ENCODE measurements around the gene SRC. TPM values are rescaled to one million over a fixed set of nuclear protein-coding genes. Genes with fewer than 3 reads are reported as not detected.

The SRC gene
- total RNA-seq, 4 donors from 2014 or later = 18.8 to 39.5 (median 26.0) TPM

- Histone ChIP-seq H3K27ac (no peak overlapping the region), H3K4me1 (peaks cover 44% of the 10 kb centered on the region), H3K27me3 (no peaks in the 10 kb centered on the region), H3K9me3 (no peaks in the 10 kb centered on the region), H3K4me3 (no peak overlapping the region), H3K36me3 (no peaks in the 10 kb centered on the region)
- 67% methylated on average over 8 of the region's 11 CpGs for WGBS
- no peak for TF ChIP-seq POLR2AphosphoS5 (IDR thresholded peaks at IDR 0.05)
- TF ChIP-seq EP300 (IDR thresholded peaks at IDR 0.05) = no peak
- TF ChIP-seq POLR2A (IDR thresholded peaks at IDR 0.05) = no peak
- no peak for TF ChIP-seq CTCF (IDR thresholded peaks at IDR 0.05)
- peak; percentile 37 to 69 for DNase-seq (ENCODE audit: low spot score in 2 of 2)
Observed at GRCh38 chr20:37347891-37348791, 2.2 kb downstream of the SRC start.

GRCh38 chr20:37348792-37349516 is 3.0 kb downstream of the SRC start:
- TF ChIP-seq POLR2AphosphoS5 (IDR thresholded peaks at IDR 0.05) (no peak), EP300 (IDR thresholded peaks at IDR 0.05) (no peak), CTCF (IDR thresholded peaks at IDR 0.05) (no peak), POLR2A (IDR thresholded peaks at IDR 0.05) (no peak)
- H3K4me1 ChIP-seq = peaks cover 40% of the 10 kb centered on the region
- no peak overlapping the region for H3K4me3 ChIP-seq
- no peaks in the 10 kb centered on the region for H3K36me3 ChIP-seq
- H3K27ac ChIP-seq = no peak overlapping the region
- DNase-seq (ENCODE audit: low spot score in 2 of 2) = peak; percentile 48 to 53
- H3K9me3 ChIP-seq = no peaks in the 10 kb centered on the region
- H3K27me3 ChIP-seq = no peaks in the 10 kb centered on the region
- WGBS = 87% methylated on average over 7 of the region's 7 CpGs

GRCh38 chr20:37349517-37350491 is 3.9 kb downstream of the SRC start:
- H3K4me3 ChIP-seq = no peak overlapping the region
- peaks cover 38% of the 10 kb centered on the region for H3K4me1 ChIP-seq
- no peaks in the 10 kb centered on the region for H3K36me3 ChIP-seq
- no peak overlapping the region for H3K27ac ChIP-seq
- 65% methylated on average over 12 of the region's 16 CpGs for WGBS
- no peaks in the 10 kb centered on the region for H3K9me3 ChIP-seq
- no peaks in the 10 kb centered on the region for H3K27me3 ChIP-seq
- DNase-seq (ENCODE audit: low spot score in 2 of 2) = peak in 1 of 2 donors; percentile 78
- TF ChIP-seq POLR2AphosphoS5 (IDR thresholded peaks at IDR 0.05) (no peak), POLR2A (IDR thresholded peaks at IDR 0.05) (no peak), EP300 (IDR thresholded peaks at IDR 0.05) (no peak), CTCF (IDR thresholded peaks at IDR 0.05) (no peak)

- Histone ChIP-seq H3K27me3 (no peaks in the 10 kb centered on the region), H3K36me3 (no peaks in the 10 kb centered on the region), H3K27ac (no peak overlapping the region), H3K4me1 (peaks cover 40% of the 10 kb centered on the region), H3K9me3 (no peaks in the 10 kb centered on the region), H3K4me3 (no peak overlapping the region)
- TF ChIP-seq CTCF (IDR thresholded peaks at IDR 0.05) (no peak), POLR2A (IDR thresholded peaks at IDR 0.05) (no peak), EP300 (IDR thresholded peaks at IDR 0.05) (no peak), POLR2AphosphoS5 (IDR thresholded peaks at IDR 0.05) (no peak)
- 86% methylated on average over 7 of the region's 7 CpGs for WGBS
- DNase-seq (ENCODE audit: low spot score in 2 of 2) = no peak
Observed at GRCh38 chr20:37350649-37351574, 5.0 kb downstream of the SRC start.

Measured in suprapubic skin (tissue), 4 donors.